Ectodermal cell (in vitro differentiated cells): ENCODE data around the gene PCDH20. TPM values are rescaled to one million over a fixed set of nuclear protein-coding genes. Genes with fewer than 3 reads are reported as not detected.
A peak's percentile ranks its signal among the peaks of the same experiment; 100 is the strongest.

Source experiments
- H3K27ac ChIP-seq: 2 replicates; pipeline ENCODE4 v1.7.0; 2013; ENCODE audit warnings: mild to moderate bottlenecking, low read depth, low read length; ENCODE audit not compliant: insufficient read depth, poor library complexity, severe bottlenecking
- H3K27me3 ChIP-seq: 2 replicates; pipeline ENCODE4 v1.7.0; 2013; ENCODE audit warnings: mild to moderate bottlenecking, low read length; ENCODE audit not compliant: insufficient read depth, control insufficient read depth, poor library complexity, severe bottlenecking
- H3K36me3 ChIP-seq: one replicate; pipeline ENCODE4 v1.7.0; 2013; ENCODE audit warnings: low read length; ENCODE audit not compliant: control insufficient read depth, insufficient read depth
- H3K4me1 ChIP-seq: one replicate; pipeline ENCODE4 v1.7.0; 2013; ENCODE audit warnings: low read length; ENCODE audit not compliant: control insufficient read depth, insufficient read depth
- H3K4me3 ChIP-seq: 2 replicates; pipeline ENCODE4 v1.7.0; 2013; ENCODE audit warnings: low read depth, low read length, control low read depth; ENCODE audit not compliant: insufficient read depth
- H3K9me3 ChIP-seq: 2 replicates; pipeline ENCODE4 v1.7.0; 2013; ENCODE audit warnings: mild to moderate bottlenecking, low read length, moderate library complexity; ENCODE audit not compliant: control insufficient read depth
- WGBS, 2 experiments: methylation state at CpG; one replicate each; pipeline ENCODE4 v1.1.7; 2013; ENCODE audit warnings: missing lambda C conversion rate in 2 of 2; 5-methylcytosine and 5-hydroxymethylcytosine counted together
- polyA plus RNA-seq, 4 experiments: library from polyadenylated mRNA; stranded (reverse); fragments of 50-300 nt; gene quantifications; one replicate each; pipeline ENCODE4 v1.2.3, GENCODE V29; 2013

The PCDH20 gene, protein sequence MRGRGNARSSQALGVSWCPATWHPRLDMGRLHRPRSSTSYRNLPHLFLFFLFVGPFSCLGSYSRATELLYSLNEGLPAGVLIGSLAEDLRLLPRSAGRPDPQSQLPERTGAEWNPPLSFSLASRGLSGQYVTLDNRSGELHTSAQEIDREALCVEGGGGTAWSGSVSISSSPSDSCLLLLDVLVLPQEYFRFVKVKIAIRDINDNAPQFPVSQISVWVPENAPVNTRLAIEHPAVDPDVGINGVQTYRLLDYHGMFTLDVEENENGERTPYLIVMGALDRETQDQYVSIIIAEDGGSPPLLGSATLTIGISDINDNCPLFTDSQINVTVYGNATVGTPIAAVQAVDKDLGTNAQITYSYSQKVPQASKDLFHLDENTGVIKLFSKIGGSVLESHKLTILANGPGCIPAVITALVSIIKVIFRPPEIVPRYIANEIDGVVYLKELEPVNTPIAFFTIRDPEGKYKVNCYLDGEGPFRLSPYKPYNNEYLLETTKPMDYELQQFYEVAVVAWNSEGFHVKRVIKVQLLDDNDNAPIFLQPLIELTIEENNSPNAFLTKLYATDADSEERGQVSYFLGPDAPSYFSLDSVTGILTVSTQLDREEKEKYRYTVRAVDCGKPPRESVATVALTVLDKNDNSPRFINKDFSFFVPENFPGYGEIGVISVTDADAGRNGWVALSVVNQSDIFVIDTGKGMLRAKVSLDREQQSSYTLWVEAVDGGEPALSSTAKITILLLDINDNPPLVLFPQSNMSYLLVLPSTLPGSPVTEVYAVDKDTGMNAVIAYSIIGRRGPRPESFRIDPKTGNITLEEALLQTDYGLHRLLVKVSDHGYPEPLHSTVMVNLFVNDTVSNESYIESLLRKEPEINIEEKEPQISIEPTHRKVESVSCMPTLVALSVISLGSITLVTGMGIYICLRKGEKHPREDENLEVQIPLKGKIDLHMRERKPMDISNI
- 0.31 TPM for polyA plus RNA-seq (2013, experiment 1 of 4)
- polyA plus RNA-seq (2013, experiment 2 of 4), result 0.36 TPM
- polyA plus RNA-seq (2013, experiment 3 of 4), result 0.53 TPM
- 0.24 TPM for polyA plus RNA-seq (2013, experiment 4 of 4)

GRCh38 chr13:61415749-61416148 lies at the start of gene PCDH20:
Gene PCDH20, minus strand, starts transcription at chr13:61415849. Its CDS starts 691 bp downstream, at chr13:61415158.
- Histone ChIP-seq H3K9me3 (no peaks in the 10 kb centered on the region), H3K27ac (no peak within 1 kb of the TSS), H3K4me1 (no peaks in the 10 kb centered on the region), H3K27me3 (peaks cover 51% of the 10 kb centered on the region), H3K4me3 (peak within 1 kb of the TSS; percentile 49), H3K36me3 (no peaks in the 10 kb centered on the region)
- 50 to 56% methylated on average over 2 to 3 of the region's 3 CpGs for WGBS, 2 experiments

GRCh38 chr13:61463024-61463423 lies 47.4 kb upstream of the PCDH20 start:
- Histone ChIP-seq H3K36me3 (no peaks in the 10 kb centered on the region), H3K27me3 (no peaks in the 10 kb centered on the region), H3K9me3 (no peaks in the 10 kb centered on the region), H3K4me1 (no peaks in the 10 kb centered on the region), H3K27ac (no peak overlapping the region), H3K4me3 (no peak overlapping the region)
- 81 to 94% methylated on average over 1 of the region's 1 CpG for WGBS, 2 experiments

- Histone ChIP-seq H3K36me3 (no peaks in the 10 kb centered on the region), H3K9me3 (no peaks in the 10 kb centered on the region), H3K27ac (no peak overlapping the region), H3K4me1 (no peaks in the 10 kb centered on the region), H3K4me3 (no peak overlapping the region), H3K27me3 (no peaks in the 10 kb centered on the region)
- 50 to 100% methylated on average over 1 of the region's 1 CpG for WGBS, 2 experiments
Measured at GRCh38 chr13:61453121-61453520, 37.5 kb upstream of the PCDH20 start.

DNA sequence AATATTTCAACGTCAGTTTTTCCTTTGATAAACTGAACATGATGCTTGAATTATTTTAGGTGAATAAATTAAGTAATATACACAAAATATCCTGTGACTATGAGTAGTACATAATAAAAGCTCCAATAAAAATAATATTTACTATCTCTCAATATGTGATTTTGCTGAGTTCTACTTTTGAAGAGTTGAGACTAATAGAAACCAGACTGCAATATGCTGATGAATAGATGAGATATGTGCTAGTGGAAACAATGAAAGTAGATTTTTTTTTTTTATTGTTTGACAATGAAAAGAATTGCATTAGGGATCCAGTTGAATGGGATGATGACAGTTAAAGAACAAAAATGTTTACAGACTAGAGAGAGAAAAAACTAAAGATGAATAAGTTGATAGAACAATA lies 16.4 kb upstream of the PCDH20 start:
- WGBS, 2 experiments, result no CpG with 5 or more reads among the region's 1 CpG
- Histone ChIP-seq H3K9me3 (no peaks in the 10 kb centered on the region), H3K27ac (no peak overlapping the region), H3K4me3 (no peak overlapping the region), H3K4me1 (no peaks in the 10 kb centered on the region), H3K36me3 (no peaks in the 10 kb centered on the region), H3K27me3 (no peaks in the 10 kb centered on the region)

DNA sequence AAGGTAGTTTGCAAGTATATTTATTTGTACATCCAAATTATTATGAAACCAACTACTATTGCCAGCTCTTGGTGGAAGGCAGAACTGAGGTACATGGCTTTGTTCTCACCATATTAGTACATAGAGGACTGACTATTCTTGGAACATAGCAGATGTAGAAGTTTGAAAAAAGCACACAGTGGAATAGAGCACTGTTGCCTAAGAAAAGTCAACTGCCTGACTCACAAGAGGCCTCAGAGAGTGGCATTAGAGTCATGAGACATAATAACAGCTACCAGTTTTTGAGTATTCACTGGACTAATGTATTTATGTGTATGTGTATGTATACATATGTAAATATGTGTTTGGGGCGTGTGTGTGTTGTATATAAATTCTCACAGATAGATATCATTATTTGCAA lies 8.3 kb upstream of the PCDH20 start:
- no peak overlapping the region for H3K27ac ChIP-seq
- no CpG with 5 or more reads among the region's 1 CpG for WGBS, 2 experiments
- H3K36me3 ChIP-seq, result no peaks in the 10 kb centered on the region
- no peaks in the 10 kb centered on the region for H3K9me3 ChIP-seq
- H3K4me3 ChIP-seq, result no peak overlapping the region
- no peaks in the 10 kb centered on the region for H3K27me3 ChIP-seq
- H3K4me1 ChIP-seq, result no peaks in the 10 kb centered on the region

GRCh38 chr13:61417086-61417570 lies 1.5 kb upstream of the PCDH20 start:
- Histone ChIP-seq H3K4me1 (no peaks in the 10 kb centered on the region), H3K4me3 (no peak overlapping the region), H3K9me3 (no peaks in the 10 kb centered on the region), H3K36me3 (no peaks in the 10 kb centered on the region), H3K27me3 (peaks cover 41% of the 10 kb centered on the region), H3K27ac (no peak overlapping the region)
- WGBS, 2 experiments, result 83 to 86% methylated on average over 4 to 5 of the region's 5 CpGs

DNA sequence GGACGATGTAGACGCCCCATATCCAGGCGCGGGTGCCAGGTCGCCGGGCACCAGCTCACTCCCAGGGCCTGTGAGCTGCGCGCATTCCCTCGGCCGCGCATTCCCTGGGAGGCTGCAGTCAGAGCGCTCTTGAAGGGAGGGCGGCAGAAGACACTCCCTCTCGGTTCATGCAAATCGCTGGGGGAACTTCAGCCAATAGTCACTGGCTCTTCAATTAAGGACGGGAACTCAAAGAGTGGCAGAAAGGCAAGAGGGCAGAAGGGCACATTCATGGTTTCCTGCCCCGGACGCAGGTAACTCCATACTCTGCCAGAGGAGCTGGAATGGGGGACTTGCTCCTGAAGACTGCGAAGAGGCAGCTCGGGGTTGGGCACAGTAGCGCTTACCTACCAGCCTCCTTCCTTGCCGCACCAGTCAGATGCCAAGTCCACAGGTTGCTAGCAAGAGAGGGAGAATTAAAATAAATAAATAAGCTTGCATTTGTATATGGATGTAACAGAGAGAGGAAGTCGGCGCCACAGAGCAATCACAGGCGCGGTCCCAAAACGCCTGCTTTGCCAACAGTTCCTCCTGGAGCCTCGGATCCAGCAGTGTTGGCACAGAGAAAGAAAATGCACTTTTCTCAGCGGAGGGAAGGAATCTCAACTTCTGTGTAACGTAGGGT lies 459 bp downstream of the PCDH20 start:
- H3K27me3 ChIP-seq, result peaks cover 51% of the 10 kb centered on the region
- WGBS, 2 experiments, result 2 to 3% methylated on average over 30 of the region's 30 CpGs
- peak overlapping the region; percentile 49 for H3K4me3 ChIP-seq
- no peaks in the 10 kb centered on the region for H3K4me1 ChIP-seq
- no peaks in the 10 kb centered on the region for H3K36me3 ChIP-seq
- no peaks in the 10 kb centered on the region for H3K9me3 ChIP-seq
- no peak overlapping the region for H3K27ac ChIP-seq

- WGBS, 2 experiments, result 0 to 1% methylated on average over 13 to 16 of the region's 16 CpGs
- peak overlapping the region; percentile 49 for H3K4me3 ChIP-seq
- peaks cover 51% of the 10 kb centered on the region for H3K27me3 ChIP-seq
- no peaks in the 10 kb centered on the region for H3K4me1 ChIP-seq
- H3K36me3 ChIP-seq, result no peaks in the 10 kb centered on the region
- H3K27ac ChIP-seq, result no peak overlapping the region
- H3K9me3 ChIP-seq, result no peaks in the 10 kb centered on the region
Measured at GRCh38 chr13:61414686-61415057, 977 bp downstream of the PCDH20 start.

DNA sequence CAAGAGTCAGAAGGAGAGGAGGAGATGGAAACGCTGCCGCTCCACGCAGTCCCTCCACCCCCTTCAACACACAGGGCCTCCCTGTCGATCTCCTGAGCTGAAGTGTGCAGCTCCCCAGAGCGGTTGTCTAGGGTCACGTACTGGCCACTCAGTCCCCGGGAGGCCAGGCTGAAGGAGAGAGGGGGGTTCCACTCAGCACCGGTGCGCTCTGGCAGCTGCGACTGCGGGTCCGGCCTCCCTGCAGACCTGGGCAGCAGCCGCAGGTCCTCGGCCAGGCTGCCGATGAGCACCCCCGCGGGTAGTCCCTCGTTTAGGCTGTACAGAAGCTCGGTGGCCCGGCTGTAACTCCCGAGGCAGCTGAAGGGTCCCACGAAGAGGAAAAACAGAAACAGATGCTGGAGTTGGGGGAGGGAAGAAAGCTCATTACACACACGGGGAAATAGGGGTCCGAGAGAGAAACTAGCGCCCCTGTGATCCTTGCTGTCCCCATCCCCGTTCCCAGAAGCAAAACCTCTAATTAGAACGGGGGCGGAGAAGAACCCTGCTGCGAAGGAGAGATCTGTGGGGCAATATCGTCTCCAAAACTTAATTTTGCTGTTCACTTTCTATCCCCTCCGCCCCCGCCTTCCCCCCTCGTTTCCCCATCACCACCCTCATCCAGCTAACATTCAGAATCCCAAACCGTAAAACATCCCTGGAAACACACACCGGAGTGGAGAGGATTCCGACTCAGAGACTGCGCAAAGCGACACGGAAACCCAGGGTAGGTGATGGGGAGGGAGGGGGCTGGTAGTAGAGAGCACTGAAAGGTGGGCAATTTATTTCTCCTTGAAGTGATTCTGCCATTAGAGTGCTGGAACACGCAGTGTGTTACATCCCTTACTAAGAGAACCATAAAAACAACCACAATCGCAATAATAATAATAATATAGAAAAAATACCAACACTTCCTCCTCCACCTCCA lies 1.8 kb downstream of the PCDH20 start:
- H3K27me3 ChIP-seq, result peaks cover 51% of the 10 kb centered on the region
- no peaks in the 10 kb centered on the region for H3K9me3 ChIP-seq
- WGBS, 2 experiments, result 3 to 4% methylated on average over 37 to 39 of the region's 41 CpGs
- no peak overlapping the region for H3K27ac ChIP-seq
- H3K36me3 ChIP-seq, result no peaks in the 10 kb centered on the region
- H3K4me3 ChIP-seq, result peak overlapping the region; percentile 49
- no peaks in the 10 kb centered on the region for H3K4me1 ChIP-seq
